Right lobe of liver (tissue), 6 donors: ENCODE data around the gene CCDC148. TPM values are rescaled to one million over a fixed set of nuclear protein-coding genes. Genes with fewer than 3 reads are reported as not detected.

Experiments
- ATAC-seq, 4 donors: fragments of 200-7000 bp; cut with Tn5 transposase; one replicate each; pipeline ENCODE4 v1.9.1; 2020; ENCODE audit warnings: mild to moderate bottlenecking in 4 of 4, moderate library complexity in 4 of 4
- DNase-seq, 3 donors: peaks; one replicate each; pipeline ENCODE4 v3.0.0-alpha.2; 2020
- H3K27ac ChIP-seq, 3 donors: fragments of 200-600 bp; one replicate each; pipeline ENCODE4 v1.8.0; 2022
- H3K27me3 ChIP-seq, 2 donors: fragments of 200-600 bp; one replicate each; pipeline ENCODE4 v1.8.0; 2022
- H3K36me3 ChIP-seq, 4 donors: fragments of 200-600 bp; sonication (generic) in 1 of 4; one replicate each; pipeline versions ENCODE4 v1.5.1 to v1.8.0; 2017 to 2022; ENCODE audit warnings: control low read depth in 1 of 4
- H3K4me1 ChIP-seq, 4 donors: fragments of 200-600 bp; sonication (generic) in 1 of 4; one replicate each; pipeline versions ENCODE4 v1.5.1 to v1.8.0; 2017 to 2022; ENCODE audit warnings: control low read depth in 1 of 4
- H3K4me3 ChIP-seq, 3 donors: fragments of 200-600 bp; one replicate each; pipeline ENCODE4 v1.8.0; 2022
- H3K9me3 ChIP-seq, 4 donors: fragments of 200-600 bp; sonication (generic) in 1 of 4; one replicate each; pipeline versions ENCODE4 v1.5.1 to v1.8.0; 2017 to 2022; ENCODE audit warnings: control low read depth in 1 of 4
- POLR2A ChIP-seq: fragments of 450-650 bp; IDR thresholded peaks from one replicate; pipeline ENCODE4 v1.6.1; 2017; ENCODE audit warnings: antibody characterized with exemption, mild to moderate bottlenecking
- WGBS: methylation state at CpG from one replicate; pipeline ENCODE4 v1.1.6; 2018; ENCODE audit warnings: low coverage, low lambda C conversion rate; ENCODE audit not compliant: insufficient coverage; ENCODE audit errors: missing lambda C conversion rate; 5-methylcytosine and 5-hydroxymethylcytosine counted together
- intact Hi-C, 2 donors: fragments of 100-400 bp; cut with DNase I; formaldehyde crosslinking; loops; one replicate each; pipeline versions ENCODE4 v1.11.2 to v1.14.1; 2022
- total RNA-seq, 6 experiments: library from RNA; depleted of rRNA in 2 of 6; stranded (reverse); fragments of >200 nt in 2 of 6; fragmentation: NEBNext Ultra II Directional in 3 of 6; extraction: Animal tissue kit (Norgen Biotek cat#: 25700) in 3 of 6; gene quantifications; one replicate each; pipeline versions ENCODE4 v1.1.0 to v1.2.4, GENCODE V29; 2016 to 2023
- TF ChIP-seq, protein P1 (sequence below), 4 donors: fragments of 200-600 bp in 3 of 4; fragments of 450-650 bp in 1 of 4; IDR thresholded peaks; one replicate each; pipeline versions ENCODE4 v1.5.1 to v1.8.0; 2016 to 2022; ENCODE audit warnings: antibody characterized with exemption in 4 of 4, mild to moderate bottlenecking in 2 of 4
- donor health status: DM: no; HTN: yes; CAD: no.
- donor health status: DM: no; HTN: no; CAD: no.
- donor health status: DM: no; HTN: no; CAD: no.
- donor health status: DM: no; HTN: yes; CAD: no.
- donor health status: DM: no; HTN: yes; CAD: no.

The CCDC148 gene
- total RNA-seq, 6 experiments from 2014 or later, result 0.12 to 0.53 (median 0.20) TPM; not detected in 1

DNA sequence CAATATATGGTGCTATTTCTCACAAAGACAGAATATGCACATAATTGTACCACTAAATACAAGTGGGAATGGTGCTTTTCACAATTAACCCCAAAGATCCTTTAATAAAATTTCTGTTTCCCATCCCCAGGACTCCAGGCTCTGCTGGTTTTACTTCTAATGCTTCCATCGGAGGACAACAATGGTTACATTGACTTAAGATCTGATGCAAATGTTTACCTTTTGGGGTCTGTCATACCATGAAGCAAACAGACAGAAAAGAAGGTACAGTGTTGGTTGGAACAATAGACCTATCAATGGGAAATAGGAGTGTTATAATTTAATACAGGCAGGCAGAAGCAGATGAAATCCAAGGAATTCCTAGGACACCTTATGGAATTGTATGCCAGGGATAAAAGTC lies 249.2 kb downstream of the CCDC148 start:
- DNase-seq, result no peak
- H3K9me3 ChIP-seq, result no peaks in the 10 kb centered on the region
- H3K27ac ChIP-seq, result no peak overlapping the region
- no peaks in the 10 kb centered on the region for H3K27me3 ChIP-seq
- intact Hi-C loops, result no loop called here
- no peaks in the 10 kb centered on the region for H3K36me3 ChIP-seq
- ATAC-seq, result no peak
- H3K4me1 ChIP-seq, result peaks cover 0 to 2% (median 0%) of the 10 kb centered on the region in 4 donors
- H3K4me3 ChIP-seq, result no peak overlapping the region
- 100% methylated on average over 1 of the region's 1 CpG for WGBS
- no peak for TF ChIP-seq POLR2A
- TF ChIP-seq, protein P1, sequence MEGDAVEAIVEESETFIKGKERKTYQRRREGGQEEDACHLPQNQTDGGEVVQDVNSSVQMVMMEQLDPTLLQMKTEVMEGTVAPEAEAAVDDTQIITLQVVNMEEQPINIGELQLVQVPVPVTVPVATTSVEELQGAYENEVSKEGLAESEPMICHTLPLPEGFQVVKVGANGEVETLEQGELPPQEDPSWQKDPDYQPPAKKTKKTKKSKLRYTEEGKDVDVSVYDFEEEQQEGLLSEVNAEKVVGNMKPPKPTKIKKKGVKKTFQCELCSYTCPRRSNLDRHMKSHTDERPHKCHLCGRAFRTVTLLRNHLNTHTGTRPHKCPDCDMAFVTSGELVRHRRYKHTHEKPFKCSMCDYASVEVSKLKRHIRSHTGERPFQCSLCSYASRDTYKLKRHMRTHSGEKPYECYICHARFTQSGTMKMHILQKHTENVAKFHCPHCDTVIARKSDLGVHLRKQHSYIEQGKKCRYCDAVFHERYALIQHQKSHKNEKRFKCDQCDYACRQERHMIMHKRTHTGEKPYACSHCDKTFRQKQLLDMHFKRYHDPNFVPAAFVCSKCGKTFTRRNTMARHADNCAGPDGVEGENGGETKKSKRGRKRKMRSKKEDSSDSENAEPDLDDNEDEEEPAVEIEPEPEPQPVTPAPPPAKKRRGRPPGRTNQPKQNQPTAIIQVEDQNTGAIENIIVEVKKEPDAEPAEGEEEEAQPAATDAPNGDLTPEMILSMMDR (IDR thresholded peaks at IDR 0.05), result no peak

DNA sequence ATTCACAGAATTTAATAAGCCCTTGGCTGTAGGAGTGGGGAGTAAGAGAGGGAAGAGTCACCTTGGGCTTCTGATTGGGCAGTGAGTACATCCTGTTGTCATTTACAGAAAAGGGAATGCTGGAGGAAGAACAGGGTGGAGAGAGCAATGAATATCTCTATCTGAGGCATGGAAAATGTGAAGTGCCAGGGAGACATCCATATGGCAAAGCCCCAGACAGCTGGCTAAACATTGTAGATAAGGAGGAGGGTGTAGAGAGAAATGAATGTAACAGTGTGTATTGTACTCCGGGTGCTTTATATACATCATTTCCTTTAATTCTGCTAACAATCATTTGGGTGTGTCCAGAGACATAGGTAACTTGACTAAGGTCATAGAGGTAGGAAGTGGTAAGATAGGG lies 251.3 kb downstream of the CCDC148 start:
- H3K27me3 ChIP-seq, result no peaks in the 10 kb centered on the region
- H3K27ac ChIP-seq, result no peak overlapping the region
- WGBS, result 64% methylated on average over 1 of the region's 1 CpG
- ATAC-seq, result no peak
- peaks cover 0 to 4% (median 0%) of the 10 kb centered on the region in 4 donors for H3K4me1 ChIP-seq
- DNase-seq, result no peak
- no peak for TF ChIP-seq POLR2A
- TF ChIP-seq, protein P1 (IDR thresholded peaks at IDR 0.05), result no peak
- no peak overlapping the region for H3K4me3 ChIP-seq
- no peaks in the 10 kb centered on the region for H3K9me3 ChIP-seq
- no peaks in the 10 kb centered on the region for H3K36me3 ChIP-seq
- intact Hi-C loops, result no loop called here

DNA sequence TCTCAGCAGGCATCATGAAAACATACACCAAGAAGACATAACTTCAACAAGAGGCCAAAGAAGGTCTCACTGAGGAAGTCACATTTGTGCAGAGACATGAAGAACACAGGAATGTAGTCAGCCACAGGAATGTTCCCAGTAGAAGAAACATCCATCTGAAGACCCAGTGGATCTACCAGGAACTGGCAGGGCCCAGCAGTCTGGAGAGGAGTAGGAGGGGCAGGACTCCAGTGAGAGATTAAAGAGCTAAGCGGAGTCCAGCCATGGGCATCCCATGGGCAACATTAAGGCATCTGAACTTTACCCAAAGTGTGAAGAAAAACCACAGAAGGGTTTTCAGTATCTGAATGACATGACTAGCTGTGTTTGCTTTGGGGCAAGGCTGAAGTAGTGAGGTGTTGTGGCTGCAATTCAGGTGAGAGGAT lies 251.8 kb downstream of the CCDC148 start:
- TF ChIP-seq POLR2A, result no peak
- TF ChIP-seq, protein P1 (IDR thresholded peaks at IDR 0.05), result no peak
- peaks cover 0 to 5% (median 2%) of the 10 kb centered on the region in 4 donors for H3K4me1 ChIP-seq
- H3K27me3 ChIP-seq, result no peaks in the 10 kb centered on the region
- no peak overlapping the region for H3K27ac ChIP-seq
- intact Hi-C loops, result no loop called here
- no peaks in the 10 kb centered on the region for H3K36me3 ChIP-seq
- H3K9me3 ChIP-seq, result no peaks in the 10 kb centered on the region
- no peak for ATAC-seq
- no peak for DNase-seq
- H3K4me3 ChIP-seq, result no peak overlapping the region
- 86% methylated on average over 1 of the region's 1 CpG for WGBS

DNA sequence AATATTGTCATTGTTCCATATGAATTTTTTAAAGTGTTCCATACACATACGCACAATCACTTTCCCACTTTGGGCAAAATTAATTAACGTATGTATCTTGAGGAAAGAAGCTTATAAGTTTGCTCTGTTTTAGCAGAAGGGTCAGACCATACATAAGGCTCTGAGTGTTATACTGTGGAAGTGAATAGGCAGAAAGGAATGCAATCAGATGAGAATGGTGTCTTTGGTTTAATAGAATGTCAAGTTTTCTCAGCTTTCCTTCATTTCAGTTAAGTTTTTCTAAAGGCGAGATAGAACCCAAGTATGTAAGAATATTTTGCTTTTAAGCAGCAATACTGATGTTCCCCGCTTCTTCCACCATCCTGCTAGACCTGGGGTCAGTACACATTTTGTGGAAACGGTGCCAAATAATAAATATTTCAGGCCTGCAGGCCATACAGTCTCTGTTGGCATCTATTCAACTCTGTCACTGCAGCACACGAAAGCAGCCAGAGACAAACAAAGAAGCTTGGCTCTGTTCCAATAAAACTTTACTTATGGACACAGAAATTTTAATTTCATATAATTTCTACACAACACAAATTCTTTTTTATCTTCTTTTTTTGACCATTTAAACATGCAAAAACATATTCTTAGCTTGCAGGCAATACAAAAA lies 254.3 kb downstream of the CCDC148 start:
- H3K4me3 ChIP-seq, result no peak overlapping the region
- no peaks in the 10 kb centered on the region for H3K27me3 ChIP-seq
- 61% methylated on average over 6 of the region's 6 CpGs for WGBS
- H3K27ac ChIP-seq, result no peak overlapping the region
- intact Hi-C loops, result no loop called here
- no peaks in the 10 kb centered on the region for H3K36me3 ChIP-seq
- ATAC-seq (peak in 1 of 4 donors; percentile 10), DNase-seq (no peak)
- H3K4me1 ChIP-seq, result peaks cover 0 to 12% (median 2%) of the 10 kb centered on the region in 4 donors
- H3K9me3 ChIP-seq, result no peaks in the 10 kb centered on the region
- TF ChIP-seq, protein P1 (IDR thresholded peaks at IDR 0.05), result no peak
- TF ChIP-seq POLR2A, result no peak
